Esophagus (tissue), 2 donors: ENCODE data around the gene FCGR3B. TPM values are rescaled to one million over a fixed set of nuclear protein-coding genes. Genes with fewer than 3 reads are reported as not detected.

ENCODE experiments used
- polyA plus RNA-seq, 2 donors: library from polyadenylated mRNA; stranded (reverse); fragments of 200-250 nt; gene quantifications; one replicate each; pipeline ENCODE4 v1.2.3, GENCODE V29; 2013
- donor health status: healthy with polysubstance abuse.
- donor health status: Bipolar disorder and iron deficiency.

FCGR3B gene
- polyA plus RNA-seq, 2 donors, result 0.04 to 0.08 TPM

Other genes starting within 250 kb of the FCGR3B start
- gene FCGR2A, start 125.7 kb downstream of the FCGR3B start, polyA plus RNA-seq, result 1 to 10 TPM; 2.2 to 2.3 TPM
- gene HSPA6, start 106.6 kb downstream of the FCGR3B start, polyA plus RNA-seq, result 1 to 10 TPM in 1 of 2 donors, under 1 TPM in 1; 0.79 to 1.2 TPM
- gene FCGR3A, start 81.4 kb downstream of the FCGR3B start, polyA plus RNA-seq, result 1 to 10 TPM in 1 of 2 donors, under 1 TPM in 1; 0.57 to 1.0 TPM
- 1 to 10 TPM; 1.6 to 2.7 TPM for gene FCGR2B, start 32.0 kb upstream of the FCGR3B start, polyA plus RNA-seq
- gene FCRLA, start 76.1 kb upstream of the FCGR3B start, polyA plus RNA-seq, result under 1 TPM; 0.02 to 0.29 TPM
- under 1 TPM; 0.24 to 0.34 TPM for gene FCRLB, start 90.4 kb upstream of the FCGR3B start, polyA plus RNA-seq
- 10 to 100 TPM in 1 of 2 donors, 1 to 10 TPM in 1; 6.5 to 14.5 TPM for gene DUSP12, start 118.6 kb upstream of the FCGR3B start, polyA plus RNA-seq
- gene ATF6, start 135.1 kb upstream of the FCGR3B start, polyA plus RNA-seq, result 1 to 10 TPM; 2.5 to 6.5 TPM